Nephron progenitor cell (in vitro differentiated cells): ENCODE data around the gene HSFX4.
A peak's percentile ranks its signal among the peaks of the same experiment; 100 is the strongest.

Source experiments
- DNase-seq: peaks from one replicate; pipeline ENCODE4 v3.0.0; 2021
- H3K27ac Mint-ChIP-seq: 2 replicates; pipeline ENCODE4 v1.8.0; 2021; ENCODE audit warnings: mild to moderate bottlenecking, moderate library complexity, mixed read lengths
- H3K27me3 Mint-ChIP-seq: 2 replicates; pipeline ENCODE4 v1.8.0; 2021; ENCODE audit warnings: mild to moderate bottlenecking, low read depth, mixed read lengths; ENCODE audit not compliant: poor library complexity
- H3K36me3 Mint-ChIP-seq: 2 replicates; pipeline ENCODE4 v1.8.0; 2021; ENCODE audit warnings: low read depth, mixed read lengths
- H3K4me1 Mint-ChIP-seq: 2 replicates; pipeline ENCODE4 v1.8.0; 2021; ENCODE audit warnings: mixed read lengths
- H3K4me3 Mint-ChIP-seq: 2 replicates; pipeline ENCODE4 v1.8.0; 2021; ENCODE audit warnings: mild to moderate bottlenecking, moderate library complexity, mixed read lengths
- H3K9me3 Mint-ChIP-seq: 2 replicates; pipeline ENCODE4 v1.8.0; 2021; ENCODE audit warnings: mild to moderate bottlenecking, moderate library complexity, mixed read lengths
- CTCF ChIP-seq: fragments of 200-600 bp; sonication (generic); IDR thresholded peaks from 2 replicates; pipeline ENCODE4 v1.5.0; 2021; ENCODE audit warnings: antibody characterized with exemption

Gene HSFX4

GRCh38 chrX:149950681-149951080 is 21.3 kb downstream of the HSFX4 start:
- H3K9me3 Mint-ChIP-seq = peaks cover 31% of the 10 kb centered on the region
- no peaks in the 10 kb centered on the region for H3K4me1 Mint-ChIP-seq
- H3K4me3 Mint-ChIP-seq = no peak overlapping the region
- peaks cover 4% of the 10 kb centered on the region for H3K27me3 Mint-ChIP-seq
- H3K27ac Mint-ChIP-seq = no peak overlapping the region
- TF ChIP-seq CTCF = peak; percentile 27
- DNase-seq = no peak
- H3K36me3 Mint-ChIP-seq = peaks cover 8% of the 10 kb centered on the region

GRCh38 chrX:149961572-149961971 is 32.2 kb downstream of the HSFX4 start:
- Mint-ChIP-seq H3K4me1 (peaks cover 6% of the 10 kb centered on the region), H3K27ac (no peak overlapping the region), H3K27me3 (no peaks in the 10 kb centered on the region), H3K36me3 (peaks cover 19% of the 10 kb centered on the region), H3K4me3 (no peak overlapping the region), H3K9me3 (peaks cover 21% of the 10 kb centered on the region)
- DNase-seq = no peak
- no peak for TF ChIP-seq CTCF

- H3K4me1 Mint-ChIP-seq = peaks cover 6% of the 10 kb centered on the region
- no peak for DNase-seq
- H3K27me3 Mint-ChIP-seq = no peaks in the 10 kb centered on the region
- peaks cover 24% of the 10 kb centered on the region for H3K36me3 Mint-ChIP-seq
- TF ChIP-seq CTCF = no peak
- no peak overlapping the region for H3K27ac Mint-ChIP-seq
- H3K9me3 Mint-ChIP-seq = peaks cover 25% of the 10 kb centered on the region
- H3K4me3 Mint-ChIP-seq = no peak overlapping the region
Measured at GRCh38 chrX:149962010-149962409, 32.6 kb downstream of the HSFX4 start.

- Mint-ChIP-seq H3K27me3 (no peaks in the 10 kb centered on the region), H3K27ac (no peak overlapping the region), H3K36me3 (peaks cover 29% of the 10 kb centered on the region), H3K4me1 (peaks cover 6% of the 10 kb centered on the region), H3K9me3 (peaks cover 26% of the 10 kb centered on the region), H3K4me3 (no peak overlapping the region)
- DNase-seq = peak; percentile 33
- TF ChIP-seq CTCF = peak; percentile 49
Measured at GRCh38 chrX:149962859-149963757, 33.7 kb downstream of the HSFX4 start.

GRCh38 chrX:149979126-149979644 is 49.8 kb downstream of the HSFX4 start:
- TF ChIP-seq CTCF = no peak
- no peak overlapping the region for H3K27ac Mint-ChIP-seq
- H3K9me3 Mint-ChIP-seq = peaks cover 31% of the 10 kb centered on the region
- no peaks in the 10 kb centered on the region for H3K36me3 Mint-ChIP-seq
- no peaks in the 10 kb centered on the region for H3K4me1 Mint-ChIP-seq
- H3K27me3 Mint-ChIP-seq = no peaks in the 10 kb centered on the region
- DNase-seq = no peak
- no peak overlapping the region for H3K4me3 Mint-ChIP-seq
